PFSK-1 (cell line): ENCODE results near the gene PCBP4.

Experiments used
- POLR2AphosphoS5 ChIP-seq: IDR thresholded peaks from 2 replicates; pipeline ENCODE4 v1.6.1; 2012; ENCODE audit warnings: low read depth, mild to moderate bottlenecking, control low read depth, low read length, moderate library complexity
- REST ChIP-seq, 2 experiments: IDR thresholded peaks; 2 replicates each; pipeline versions ENCODE4 v1.6.1 to v1.8.0; 2011 to 2012; ENCODE audit warnings: low read depth in 2 of 2, low read length in 2 of 2, control low read depth in 1 of 2, inconsistent platforms in 1 of 2, mild to moderate bottlenecking in 1 of 2, moderate library complexity in 1 of 2; ENCODE audit not compliant: insufficient read depth in 1 of 2
- TAF1 ChIP-seq: IDR thresholded peaks from 2 replicates; pipeline ENCODE4 v1.6.1; 2012; ENCODE audit warnings: low read length, control low read depth, borderline replicate concordance; ENCODE audit not compliant: insufficient read depth

GRCh38 chr3:51955175-51955892, 11.9 kb downstream of the PCBP4 start, which contains the start of gene GPR62:
- TF ChIP-seq REST (IDR thresholded peaks at IDR 0.05; ENCODE audit: insufficient read depth in 1 of 2, low read depth in 2 of 2, low read length in 2 of 2): no peak
- TF ChIP-seq POLR2AphosphoS5: no peak
- no peak for TF ChIP-seq TAF1
